ENCODE data around the gene ADPRHL1. TPM values are rescaled to one million over a fixed set of nuclear protein-coding genes. Genes with fewer than 3 reads are reported as not detected.
A peak's percentile ranks its signal among the peaks of the same experiment; 100 is the strongest.

ADPRHL1 gene
- polyA plus RNA-seq, 1 donor (not counting 4 experiments of a cell fraction or from before 2014, with no cell fraction given), result 1.2 TPM

- Histone ChIP-seq H3K9me3 (ENCODE audit: control insufficient read depth, low read depth, low read length) (no peaks in the 10 kb centered on the region), H3K79me2 (ENCODE audit: control insufficient read depth, insufficient read depth, low read length) (peaks cover 53% of the 10 kb centered on the region), H3K4me3 (ENCODE audit: control insufficient read depth in 2 of 3, extremely low read depth in 1 of 3, insufficient read depth in 2 of 3, low read depth in 1 of 3, low read length in 3 of 3) (no peak overlapping the region), H3K9me1 (ENCODE audit: control insufficient read depth, extremely low read depth, insufficient read depth, low read length) (no peaks in the 10 kb centered on the region), H3K9ac (ENCODE audit: control insufficient read depth, extremely low read depth, insufficient read depth, low read length) (no peak overlapping the region), H3K4me2 (ENCODE audit: control insufficient read depth, extremely low read depth, insufficient read depth, low read depth, low read length) (no peak overlapping the region), H3K27ac (ENCODE audit: control insufficient read depth, insufficient read depth, low read length) (no peak overlapping the region), H3K27me3 (ENCODE audit: control insufficient read depth, extremely low read depth, insufficient read depth, low read length) (no peaks in the 10 kb centered on the region), H3K36me3 (ENCODE audit: control insufficient read depth in 2 of 2, extremely low read depth in 1 of 2, insufficient read depth in 2 of 2, low read length in 2 of 2) (peaks cover 34 to 52% of the 10 kb centered on the region in 2 experiments), H3K4me1 (ENCODE audit: control insufficient read depth, extremely low read depth, insufficient read depth, low read length) (peaks cover 24% of the 10 kb centered on the region), H2AFZ (ENCODE audit: control insufficient read depth, low read length) (no peak overlapping the region), H4K20me1 (ENCODE audit: control insufficient read depth, extremely low read depth, insufficient read depth, low read length) (peaks cover 5% of the 10 kb centered on the region)
- FAIRE-seq (no peak), DNase-seq (ENCODE audit: low read depth, low spot score) (no peak)
- TF ChIP-seq CTCF (optimal IDR thresholded peaks at IDR 0.05 in 1 of 3, IDR thresholded peaks at IDR 0.05 in 1 of 3, conservative IDR thresholded peaks at IDR 0.05 in 1 of 3; ENCODE audit: extremely low read depth in 1 of 3, insufficient read depth in 2 of 3, low read length in 3 of 3), result no peak
- TF ChIP-seq EZH2 (IDR thresholded peaks at IDR 0.05; ENCODE audit: low read length), result no peak
- dilution Hi-C loops (cut with MboI; ENCODE audit: extremely low pct_ligation_motif_present, low sequenced_read_pairs), result no loop called here
Observed at GRCh38 chr13:113495494-113496210, 42.4 kb upstream of the ADPRHL1 start.

GRCh38 chr13:113493315-113493951 is 40.1 kb upstream of the ADPRHL1 start:
- TF ChIP-seq EZH2 (IDR thresholded peaks at IDR 0.05; ENCODE audit: low read length) (no peak), CTCF (optimal IDR thresholded peaks at IDR 0.05 in 1 of 3, IDR thresholded peaks at IDR 0.05 in 1 of 3, conservative IDR thresholded peaks at IDR 0.05 in 1 of 3; ENCODE audit: extremely low read depth in 1 of 3, insufficient read depth in 2 of 3, low read length in 3 of 3) (no peak)
- no peaks in the 10 kb centered on the region for H3K9me3 ChIP-seq (ENCODE audit: control insufficient read depth, low read depth, low read length)
- dilution Hi-C loops (cut with MboI; ENCODE audit: extremely low pct_ligation_motif_present, low sequenced_read_pairs), result no loop called here
- peak overlapping the region; percentile 81 for H3K9ac ChIP-seq (ENCODE audit: control insufficient read depth, extremely low read depth, insufficient read depth, low read length)
- H4K20me1 ChIP-seq (ENCODE audit: control insufficient read depth, extremely low read depth, insufficient read depth, low read length), result peaks cover 5% of the 10 kb centered on the region
- H3K4me2 ChIP-seq (ENCODE audit: control insufficient read depth, extremely low read depth, insufficient read depth, low read depth, low read length), result peak overlapping the region; percentile 87
- H3K27ac ChIP-seq (ENCODE audit: control insufficient read depth, insufficient read depth, low read length), result peak overlapping the region; percentile 98
- FAIRE-seq (peak; percentile 51), DNase-seq (ENCODE audit: low read depth, low spot score) (peak; percentile 53)
- H3K79me2 ChIP-seq (ENCODE audit: control insufficient read depth, insufficient read depth, low read length), result peaks cover 70% of the 10 kb centered on the region
- H3K27me3 ChIP-seq (ENCODE audit: control insufficient read depth, extremely low read depth, insufficient read depth, low read length), result no peaks in the 10 kb centered on the region
- no peaks in the 10 kb centered on the region for H3K9me1 ChIP-seq (ENCODE audit: control insufficient read depth, extremely low read depth, insufficient read depth, low read length)
- peaks cover 33% of the 10 kb centered on the region for H3K4me1 ChIP-seq (ENCODE audit: control insufficient read depth, extremely low read depth, insufficient read depth, low read length)
- H2AFZ ChIP-seq (ENCODE audit: control insufficient read depth, low read length), result no peak overlapping the region
- H3K36me3 ChIP-seq (ENCODE audit: control insufficient read depth in 2 of 2, extremely low read depth in 1 of 2, insufficient read depth in 2 of 2, low read length in 2 of 2), result peaks cover 25 to 34% of the 10 kb centered on the region in 2 experiments
- peak overlapping the region in 2 of 3 experiments; percentile 40 to 68 for H3K4me3 ChIP-seq (ENCODE audit: control insufficient read depth in 2 of 3, extremely low read depth in 1 of 3, insufficient read depth in 2 of 3, low read depth in 1 of 3, low read length in 3 of 3)

Data from keratinocyte (primary cell).